Osteocyte (in vitro differentiated cells): ENCODE results near the gene GRM2. TPM values are rescaled to one million over a fixed set of nuclear protein-coding genes. Genes with fewer than 3 reads are reported as not detected.

ENCODE experiments used
- DNase-seq: peaks from one replicate; pipeline ENCODE4 v3.0.0; 2021; ENCODE audit warnings: mixed read lengths; ENCODE audit not compliant: unreplicated experiment; ENCODE audit errors: extremely low spot score
- H3K27ac Mint-ChIP-seq: one replicate; pipeline ENCODE4 v1.8.0; 2021; ENCODE audit warnings: mild to moderate bottlenecking, mixed read lengths; ENCODE audit not compliant: unreplicated experiment
- H3K27me3 Mint-ChIP-seq: one replicate; pipeline ENCODE4 v1.8.0; 2021; ENCODE audit warnings: mixed read lengths; ENCODE audit not compliant: unreplicated experiment
- H3K36me3 Mint-ChIP-seq: one replicate; pipeline ENCODE4 v1.8.0; 2021; ENCODE audit warnings: mixed read lengths; ENCODE audit not compliant: unreplicated experiment
- H3K4me1 Mint-ChIP-seq: one replicate; pipeline ENCODE4 v1.8.0; 2021; ENCODE audit warnings: mixed read lengths; ENCODE audit not compliant: unreplicated experiment
- H3K4me3 Mint-ChIP-seq: one replicate; pipeline ENCODE4 v1.8.0; 2021; ENCODE audit warnings: mild to moderate bottlenecking, moderate library complexity, mixed read lengths; ENCODE audit not compliant: unreplicated experiment
- H3K9me3 Mint-ChIP-seq: one replicate; pipeline ENCODE4 v1.8.0; 2021; ENCODE audit warnings: mixed read lengths; ENCODE audit not compliant: unreplicated experiment
- CTCF ChIP-seq: fragments of 200-600 bp; sonication (generic); IDR thresholded peaks from 2 replicates; pipeline ENCODE4 v1.5.0; 2021; ENCODE audit warnings: antibody characterized with exemption, mild to moderate bottlenecking, moderate library complexity
- total RNA-seq: library from RNA; stranded (reverse); gene quantifications from 2 replicates; pipeline ENCODE4 v1.2.1, GENCODE V29; 2021

GRM2 gene
- total RNA-seq, 1 donor from 2014 or later: 0.32 TPM

GRCh38 chr3:51680196-51680595, 26.7 kb upstream of the GRM2 start:
- H3K9me3 Mint-ChIP-seq: no peaks in the 10 kb centered on the region
- H3K27me3 Mint-ChIP-seq: no peaks in the 10 kb centered on the region
- H3K27ac Mint-ChIP-seq: no peak overlapping the region
- TF ChIP-seq CTCF: no peak
- H3K4me1 Mint-ChIP-seq: peaks cover 16% of the 10 kb centered on the region
- DNase-seq: no peak
- peaks cover 12% of the 10 kb centered on the region for H3K36me3 Mint-ChIP-seq
- no peak overlapping the region for H3K4me3 Mint-ChIP-seq

GRCh38 chr3:51680663-51681230, 26.1 kb upstream of the GRM2 start:
- Mint-ChIP-seq H3K9me3 (no peaks in the 10 kb centered on the region), H3K27ac (no peak overlapping the region), H3K4me3 (no peak overlapping the region), H3K36me3 (peaks cover 15% of the 10 kb centered on the region), H3K27me3 (no peaks in the 10 kb centered on the region), H3K4me1 (peaks cover 21% of the 10 kb centered on the region)
- no peak for DNase-seq
- no peak for TF ChIP-seq CTCF

- H3K27ac Mint-ChIP-seq: peak overlapping the region; percentile 49
- no peak for TF ChIP-seq CTCF
- no peak for DNase-seq
- peaks cover 19% of the 10 kb centered on the region for H3K36me3 Mint-ChIP-seq
- no peaks in the 10 kb centered on the region for H3K9me3 Mint-ChIP-seq
- H3K4me3 Mint-ChIP-seq: no peak overlapping the region
- H3K4me1 Mint-ChIP-seq: peaks cover 28% of the 10 kb centered on the region
- H3K27me3 Mint-ChIP-seq: no peaks in the 10 kb centered on the region
These were observed 25.4 kb upstream of the GRM2 start for GRCh38 chr3:51681453-51681852.

GRCh38 chr3:51682079-51682478, 24.8 kb upstream of the GRM2 start:
- Mint-ChIP-seq H3K27ac (peak overlapping the region; percentile 13), H3K9me3 (no peaks in the 10 kb centered on the region)

GRCh38 chr3:51682526-51682925, 24.3 kb upstream of the GRM2 start:
- H3K4me3 Mint-ChIP-seq: no peak overlapping the region
- H3K27me3 Mint-ChIP-seq: no peaks in the 10 kb centered on the region
- TF ChIP-seq CTCF: no peak
- H3K9me3 Mint-ChIP-seq: no peaks in the 10 kb centered on the region
- no peak for DNase-seq
- H3K27ac Mint-ChIP-seq: no peak overlapping the region
- H3K4me1 Mint-ChIP-seq: peaks cover 39% of the 10 kb centered on the region
- peaks cover 19% of the 10 kb centered on the region for H3K36me3 Mint-ChIP-seq

More at GRCh38 chr3:51682079-51682478, 24.8 kb upstream of the GRM2 start:
- DNase-seq: no peak
- Mint-ChIP-seq H3K4me1 (peaks cover 35% of the 10 kb centered on the region), H3K36me3 (peaks cover 19% of the 10 kb centered on the region), H3K27me3 (no peaks in the 10 kb centered on the region), H3K4me3 (no peak overlapping the region)
- peak; percentile 76 for TF ChIP-seq CTCF
